HG03457 (cell line): Measurements from ENCODE around the gene SYT14.
"Not testable (repeated sequence)": the region's sequence is repeated elsewhere in the genome, so short reads cannot be mapped to it uniquely, and the experiment has no call there.

Experiments used
- ATAC-seq: cut with Tn5 transposase; IDR thresholded peaks from one replicate; pipeline ENCODE4 v1.9.1; 2021; ENCODE audit warnings: moderate number of reproducible peaks; ENCODE audit not compliant: unreplicated experiment

SYT14 gene

GRCh38 chr1:210099921-210100320 lies 161.9 kb downstream of the SYT14 start:
- no peak for ATAC-seq

DNA sequence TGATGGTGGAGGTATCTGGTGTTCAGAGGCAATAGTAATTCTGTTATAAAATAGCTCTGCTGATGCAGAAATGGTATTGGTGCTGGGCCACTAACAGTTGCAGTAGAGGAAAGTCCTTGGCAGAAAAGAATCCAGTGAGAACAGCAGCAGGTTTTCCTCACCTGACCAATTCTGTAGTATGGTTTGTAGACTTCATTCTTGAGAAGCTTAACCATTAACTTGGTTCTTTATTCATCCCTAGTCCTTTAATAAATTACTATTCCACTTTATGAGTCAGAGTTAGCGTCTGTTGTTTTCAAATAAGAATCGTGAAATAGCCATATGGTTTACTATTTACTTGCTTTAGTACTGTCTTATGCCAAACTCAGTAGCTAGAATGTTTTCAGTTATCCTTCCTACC lies 166.1 kb downstream of the SYT14 start:
- ATAC-seq, result no peak

DNA sequence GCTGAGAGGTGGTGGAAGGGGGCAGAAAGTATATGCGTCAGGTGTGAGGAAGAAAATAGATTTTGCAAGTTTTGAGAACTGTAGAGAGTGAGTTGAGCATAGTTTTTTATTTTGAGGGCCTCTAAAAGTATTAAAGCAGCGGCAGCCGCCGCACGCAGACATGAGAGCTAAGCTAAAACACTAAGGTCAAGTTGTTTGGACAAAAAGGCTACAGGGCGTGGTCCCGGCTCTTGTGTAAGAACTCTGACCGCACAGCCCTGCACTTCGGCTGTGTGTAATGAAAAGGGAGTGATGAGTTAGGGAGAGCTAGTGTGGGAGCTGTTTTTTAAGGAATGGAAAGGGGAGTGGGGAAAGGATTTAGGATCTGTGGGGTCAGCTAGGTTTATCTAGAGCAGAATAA lies 174.9 kb downstream of the SYT14 start:
- not testable (repeated sequence) for ATAC-seq

DNA sequence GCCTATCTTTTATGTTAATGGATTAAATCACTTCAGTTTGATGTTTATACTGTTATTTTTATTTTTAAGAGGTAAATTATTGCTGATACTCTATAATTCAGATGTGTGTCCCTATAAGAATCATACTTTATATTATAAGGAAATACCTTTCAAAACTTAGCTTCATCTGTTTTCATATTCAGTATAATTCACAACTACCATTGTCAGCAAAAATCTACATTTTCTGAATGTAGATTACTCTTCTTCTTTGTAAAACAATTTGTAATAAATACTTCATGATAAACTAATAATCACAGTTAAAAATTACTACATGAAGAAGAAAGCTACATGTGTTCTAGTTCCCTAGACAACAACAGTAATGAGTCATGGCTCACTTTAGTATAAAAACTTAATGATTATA lies 179.2 kb downstream of the SYT14 start:
- no peak for ATAC-seq

- ATAC-seq, result no peak
Measured at GRCh38 chr1:210117681-210118170, 179.7 kb downstream of the SYT14 start.

GRCh38 chr1:210123383-210123782 lies 185.4 kb downstream of the SYT14 start:
- no peak for ATAC-seq

DNA sequence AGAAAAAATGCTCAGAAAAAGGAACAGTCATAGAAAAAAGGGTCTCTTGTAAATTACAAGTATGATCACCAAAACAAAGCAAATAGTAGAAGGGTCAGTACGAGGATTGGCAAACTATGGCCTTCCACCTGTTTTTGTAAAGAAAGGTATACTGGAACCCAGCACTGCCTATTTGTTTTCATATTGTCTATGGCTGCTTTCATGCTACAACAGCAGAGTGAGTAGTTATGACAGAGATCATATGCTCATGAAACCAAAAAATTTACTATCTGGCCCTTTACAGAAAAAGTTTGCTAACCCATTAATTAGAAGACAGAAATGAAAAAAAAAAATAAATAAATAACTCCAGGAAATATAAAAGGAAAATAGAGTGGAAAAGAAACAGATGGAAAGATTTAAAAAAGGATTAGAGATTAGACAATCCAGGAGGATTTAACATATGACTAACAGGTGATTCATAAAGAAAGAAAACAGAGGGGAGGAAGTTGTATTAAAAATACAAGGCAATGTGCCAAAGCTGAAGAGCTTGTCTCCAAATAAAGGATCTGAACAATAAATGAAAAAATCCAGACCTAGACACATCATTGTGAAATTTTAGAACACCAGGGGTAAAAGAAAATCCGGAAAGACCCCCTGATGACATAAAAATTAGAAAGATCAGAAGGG lies 186.0 kb downstream of the SYT14 start:
- no peak for ATAC-seq

- ATAC-seq, result no peak
Measured at GRCh38 chr1:210124736-210125135, 186.7 kb downstream of the SYT14 start.

GRCh38 chr1:210125143-210125542 lies 187.1 kb downstream of the SYT14 start:
- ATAC-seq, result no peak

- ATAC-seq, result no peak
Measured at GRCh38 chr1:210129092-210129491, 191.1 kb downstream of the SYT14 start.

DNA sequence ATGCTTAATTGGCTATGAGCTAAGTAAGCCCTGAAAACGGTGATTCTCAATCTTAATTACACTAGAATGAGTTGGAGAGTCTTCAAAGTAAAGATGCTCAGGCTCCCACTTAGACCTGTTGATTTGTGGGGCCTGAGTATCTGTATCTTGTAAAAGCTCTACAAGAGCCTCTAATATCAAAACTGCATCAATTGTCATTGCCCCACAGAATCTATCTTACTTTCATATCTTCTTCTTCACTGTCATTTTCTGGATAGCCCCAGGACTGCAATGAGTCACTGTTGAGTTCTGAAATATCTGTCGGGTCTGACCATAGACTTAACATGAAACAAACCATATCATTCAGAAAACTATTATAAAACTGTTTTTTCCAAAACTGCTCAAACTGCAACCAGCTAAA lies 191.7 kb downstream of the SYT14 start:
- peak; percentile 69 for ATAC-seq

- ATAC-seq, result no peak
Measured at GRCh38 chr1:210132582-210132981, 194.6 kb downstream of the SYT14 start.

- ATAC-seq, result no peak
Measured at GRCh38 chr1:210143465-210144062, 205.5 kb downstream of the SYT14 start.

DNA sequence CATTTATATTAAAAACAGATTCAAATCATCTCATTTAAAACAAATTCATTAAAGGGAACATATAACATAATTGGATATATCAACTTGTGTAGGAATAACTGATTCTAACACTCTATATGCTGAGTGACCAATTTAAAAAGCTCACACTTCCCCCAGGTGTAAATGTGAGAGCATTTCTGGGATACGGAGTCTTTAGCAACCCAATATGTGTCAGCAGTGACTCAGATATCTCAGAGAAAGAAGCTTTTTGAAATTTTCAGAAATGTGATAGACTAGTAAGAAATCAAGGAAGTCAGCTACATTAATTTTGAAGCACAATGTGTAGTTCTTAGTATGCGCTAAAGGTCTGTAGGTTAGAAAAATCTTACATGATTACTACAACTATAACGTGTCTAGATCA lies 206.7 kb downstream of the SYT14 start:
- no peak for ATAC-seq

DNA sequence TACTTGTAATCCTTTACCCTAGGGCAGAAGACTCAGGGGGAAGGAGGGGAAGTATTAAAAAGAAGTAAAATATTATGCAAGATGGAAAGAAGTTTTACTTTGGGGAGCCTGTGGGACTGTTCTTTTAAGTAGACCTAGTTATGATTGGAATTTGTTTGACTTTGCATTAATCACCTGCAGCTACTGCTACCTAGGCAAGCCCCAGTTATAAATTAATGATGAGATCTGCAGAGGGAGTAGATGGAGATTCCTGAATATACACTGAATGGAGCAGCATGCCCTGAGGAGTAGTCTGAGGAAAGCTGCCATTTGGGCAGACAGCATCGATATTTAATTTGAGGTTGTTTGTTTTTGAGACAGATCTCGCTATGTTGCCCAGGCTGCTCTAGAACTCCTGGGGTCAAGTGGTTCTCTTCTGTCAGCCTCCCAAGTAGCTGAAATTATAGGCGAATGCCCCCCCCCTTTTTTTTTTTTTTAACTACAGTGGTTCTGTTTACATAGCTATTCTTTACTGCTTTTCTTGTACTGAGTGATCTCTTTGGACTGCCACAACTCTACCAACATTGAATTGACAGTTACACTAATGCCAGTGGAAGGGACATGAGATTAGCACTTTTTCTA lies 213.1 kb downstream of the SYT14 start:
- no peak for ATAC-seq

- ATAC-seq, result no peak
Measured at GRCh38 chr1:210159211-210159610, 221.2 kb downstream of the SYT14 start.

DNA sequence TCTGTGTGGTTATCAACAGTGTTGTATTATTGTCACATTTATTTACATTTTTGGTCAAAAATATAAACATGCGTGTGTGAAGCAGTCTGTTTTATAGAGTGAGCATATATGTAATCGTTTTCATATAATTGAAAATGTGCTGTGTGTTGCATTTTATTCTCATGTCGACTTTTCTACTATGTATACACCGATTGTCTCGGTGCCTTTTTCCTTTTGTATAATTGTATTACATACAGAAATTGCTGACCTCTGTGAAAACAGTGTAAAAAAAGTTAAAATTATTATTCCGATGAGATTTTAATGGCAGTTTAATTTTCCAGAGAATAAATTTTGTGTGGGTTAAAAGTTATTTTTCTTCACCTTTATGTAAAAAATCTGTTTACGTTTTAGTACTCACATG lies 232.2 kb downstream of the SYT14 start:
- ATAC-seq, result no peak

DNA sequence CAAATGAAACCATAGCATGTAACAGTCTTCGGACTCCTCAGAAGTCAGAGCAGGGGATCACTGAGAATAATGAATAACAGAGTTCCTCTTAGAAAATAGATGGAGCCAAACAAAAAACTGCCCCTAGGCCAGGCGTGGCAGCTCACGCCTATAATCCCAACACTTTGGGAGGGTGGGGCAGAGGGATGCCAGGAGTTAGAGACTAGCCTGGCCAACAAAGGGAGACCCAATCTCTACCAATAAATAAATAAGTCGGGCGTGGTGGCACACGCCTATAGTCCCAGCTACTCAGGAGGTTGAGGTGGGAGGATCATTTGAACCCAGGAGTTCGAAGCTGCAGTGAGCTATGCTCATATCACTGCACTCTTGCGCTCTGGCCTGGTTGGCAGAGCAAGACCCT lies 236.1 kb downstream of the SYT14 start:
- ATAC-seq, result no peak

DNA sequence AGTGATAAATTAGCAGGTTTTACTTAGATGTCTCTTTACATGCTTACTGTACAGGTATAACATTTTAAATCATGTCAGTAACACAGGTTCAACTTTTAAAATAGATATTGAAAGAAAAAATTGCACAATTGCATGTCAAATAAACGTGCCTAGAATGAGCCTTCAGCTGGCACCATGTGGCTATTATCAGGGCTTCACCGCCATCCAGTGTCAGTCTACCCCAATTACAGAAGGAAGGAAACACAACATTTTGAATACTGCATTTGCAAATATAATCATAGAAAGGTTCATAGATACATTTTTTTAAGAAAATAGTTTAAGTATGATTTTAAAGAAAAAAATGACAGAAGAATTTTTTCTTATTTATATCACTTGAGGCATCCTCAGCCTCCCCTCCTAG lies 247.0 kb downstream of the SYT14 start:
- ATAC-seq, result no peak

- not testable (repeated sequence) for ATAC-seq
Measured at GRCh38 chr1:210187849-210188606, 250.0 kb downstream of the SYT14 start.

- no peak for ATAC-seq
Measured at GRCh38 chr1:210189426-210189825, 251.4 kb downstream of the SYT14 start.
